GM12878 (cell line): ENCODE measurements around the gene ZNF385A. TPM values are rescaled to one million over a fixed set of nuclear protein-coding genes. Genes with fewer than 3 reads are reported as not detected.

Experiments
- BMI1 ChIP-seq: fragments of 450-650 bp; IDR thresholded peaks from 2 replicates; pipeline ENCODE4 v1.6.1; 2016; ENCODE audit warnings: mild to moderate bottlenecking, moderate library complexity, borderline replicate concordance
- CUX1 ChIP-seq: IDR thresholded peaks from 2 replicates; pipeline ENCODE4 v1.6.1; 2012; ENCODE audit warnings: improper control_type of control experiment, low read depth, low read length; ENCODE audit not compliant: insufficient replicate concordance
- E2F8 ChIP-seq: fragments of 450-650 bp; IDR thresholded peaks from 2 replicates; pipeline ENCODE4 v1.6.1; 2018; ENCODE audit warnings: mild to moderate bottlenecking, low read depth, moderate library complexity; ENCODE audit not compliant: partially characterized antibody
- FOS ChIP-seq: IDR thresholded peaks from 3 replicates; pipeline ENCODE4 v1.6.1; 2011; ENCODE audit warnings: borderline replicate concordance; ENCODE audit not compliant: insufficient read length; ENCODE audit errors: extremely low read depth
- IKZF1 ChIP-seq: fragments of 450-650 bp; conservative IDR thresholded peaks from 2 replicates; pipeline ENCODE4 v1.6.1; 2017; ENCODE audit warnings: antibody characterized with exemption, mild to moderate bottlenecking
- IKZF2 ChIP-seq, 2 experiments: fragments of 450-650 bp; IDR thresholded peaks; 2 replicates each; pipeline ENCODE4 v1.6.1; 2017; ENCODE audit warnings: mild to moderate bottlenecking in 2 of 2, moderate library complexity in 2 of 2
- NBN ChIP-seq: fragments of 450-650 bp; IDR thresholded peaks from 2 replicates; pipeline ENCODE4 v1.6.1; 2016
- NR2C2 ChIP-seq: IDR thresholded peaks from 2 replicates; pipeline ENCODE4 v1.6.1; 2011; ENCODE audit warnings: borderline replicate concordance, low read depth; ENCODE audit not compliant: control insufficient read depth, insufficient read length
- PML ChIP-seq: IDR thresholded peaks from 2 replicates; pipeline ENCODE4 v1.6.1; 2012; ENCODE audit warnings: low read length, inconsistent platforms
- POLR2AphosphoS2 ChIP-seq: IDR thresholded peaks from 2 replicates; pipeline ENCODE4 v1.6.1; 2011; ENCODE audit warnings: low read depth, mild to moderate bottlenecking, low read length, improper control_type of control experiment, moderate library complexity
- RELB ChIP-seq: fragments of 450-650 bp; IDR thresholded peaks from 2 replicates; pipeline ENCODE4 v1.6.1; 2017; ENCODE audit warnings: low read depth, mild to moderate bottlenecking, moderate library complexity
- SMARCA5 ChIP-seq: fragments of 450-650 bp; IDR thresholded peaks from 2 replicates; pipeline ENCODE4 v1.6.1; 2017; ENCODE audit warnings: mild to moderate bottlenecking
- TCF12 ChIP-seq: IDR thresholded peaks from 2 replicates; pipeline ENCODE4 v1.6.1; 2011; ENCODE audit warnings: low read depth, mild to moderate bottlenecking, low read length
- YBX1 ChIP-seq: fragments of 450-650 bp; IDR thresholded peaks from 2 replicates; pipeline ENCODE4 v1.6.1; 2016; ENCODE audit warnings: antibody characterized with exemption
- ZNF217 ChIP-seq: fragments of 450-650 bp; IDR thresholded peaks from 2 replicates; pipeline ENCODE4 v1.6.1; 2017; ENCODE audit warnings: antibody characterized with exemption, mild to moderate bottlenecking
- polyA plus RNA-seq, 11 experiments: library from polyadenylated mRNA; depleted of rRNA in 4 of 11; unstranded in 6 of 11; stranded (reverse) in 5 of 11; fragments of >200 nt; fragmentation: Nextera tagmentation in 4 of 11; fragmentation: Illumina TruSeq in 1 of 11; extraction: Ambion mirVana in 4 of 11; extraction: Trizol in 1 of 11; gene quantifications; 1 replicate in 1 of 11; 2 replicates in 10 of 11; pipeline versions ENCODE4 v1.2.1 to v1.2.3, GENCODE V29; 2011 to 2016; ENCODE audit warnings: inconsistent platforms in 2 of 11, missing spikeins in 2 of 11, low read depth in 1 of 11
- total RNA-seq, 4 experiments: library from RNA; depleted of rRNA in 3 of 4; stranded (reverse); fragments of >200 nt in 3 of 4; fragmentation: Illumina TruSeq in 1 of 4; extraction: Trizol in 1 of 4; gene quantifications; 2 replicates each; pipeline versions ENCODE4 v1.2.1 to v1.2.3, GENCODE V29; 2013 to 2021

Gene ZNF385A
- total and polyA plus RNA-seq, 10 of the 15 experiments (the other 5 are each of a cell fraction or from before 2014, with no cell fraction given): 0.26 to 26.1 (median 4.9) TPM

GRCh38 chr12:54358191-54358944, 26.2 kb downstream of the ZNF385A start (continued):
- no peak for TF ChIP-seq CUX1
- TF ChIP-seq SMARCA5: no peak
- TF ChIP-seq RELB: peak; percentile 28; the same call in 1 of the 2 replicates
- TF ChIP-seq NR2C2: no peak
- no peak for TF ChIP-seq POLR2AphosphoS2
- no peak for TF ChIP-seq FOS
- TF ChIP-seq YBX1: peak; percentile 67; the same call in 1 of the 2 replicates
- no peak; the same call in 1 of the 2 replicates for TF ChIP-seq BMI1
- peak in 1 of 2 experiments; percentile 42; a peak in 1 of 4 replicates for TF ChIP-seq IKZF2 (IDR thresholded peaks at IDR 0.05)
- no peak for TF ChIP-seq TCF12
- TF ChIP-seq E2F8: no peak
- no peak; the same call in 1 of the 2 replicates for TF ChIP-seq IKZF1
- 0 out of 2 replicates have a peak, but pooled peaks have one; percentile 6 for TF ChIP-seq PML
- no peak for TF ChIP-seq ZNF217
- peak; percentile 15; the same call in 1 of the 2 replicates for TF ChIP-seq NBN
